Left ventricle myocardium inferior (tissue), 1 donor: ENCODE data around the gene H3-3A. TPM values are rescaled to one million over a fixed set of nuclear protein-coding genes. Genes with fewer than 3 reads are reported as not detected.

Experiments
- DNase-seq: peaks from one replicate; pipeline ENCODE4 v3.0.0-alpha.2; 2020
- H3K27ac ChIP-seq: fragments of 200-600 bp; replicated peaks from 2 replicates; pipeline ENCODE4 v1.8.0; 2021
- H3K27me3 ChIP-seq: fragments of 200-600 bp; 2 replicates; pipeline ENCODE4 v1.8.0; 2021; ENCODE audit warnings: low read depth
- H3K36me3 ChIP-seq: fragments of 200-600 bp; 2 replicates; pipeline ENCODE4 v1.8.0; 2021
- H3K4me1 ChIP-seq: fragments of 200-600 bp; 2 replicates; pipeline ENCODE4 v1.8.0; 2021
- H3K4me3 ChIP-seq: fragments of 200-600 bp; 2 replicates; pipeline ENCODE4 v1.8.0; 2021; ENCODE audit warnings: mild to moderate bottlenecking, moderate library complexity
- H3K9me3 ChIP-seq: fragments of 200-600 bp; replicated peaks from 2 replicates; pipeline ENCODE4 v1.8.0; 2021
- CTCF ChIP-seq: fragments of 200-600 bp; IDR thresholded peaks from 2 replicates; pipeline ENCODE4 v1.8.0; 2021; ENCODE audit warnings: antibody characterized with exemption, mild to moderate bottlenecking, borderline replicate concordance
- intact Hi-C: fragments of 100-400 bp; cut with micrococcal nuclease; formaldehyde crosslinking; loops from one replicate; pipeline ENCODE4 v1.11.0; 2022
- total RNA-seq: library from RNA; stranded (reverse); fragmentation: NEBNext Ultra II Directional; extraction: Animal tissue kit (Norgen Biotek cat#: 25700); gene quantifications from one replicate; pipeline ENCODE4 v1.2.1, GENCODE V29; 2021
- donor health status: DM: no; HTN: yes; CAD: no; lungs with severe emphysema.

H3-3A gene
- total RNA-seq, 1 donor from 2014 or later = 324 TPM

GRCh38 chr1:226108935-226109828 is 46.7 kb downstream of the H3-3A start:
- Histone ChIP-seq H3K27ac (peak overlapping the region; percentile 99), H3K9me3 (no peaks in the 10 kb centered on the region), H3K4me3 (peak overlapping the region; percentile 70), H3K27me3 (no peaks in the 10 kb centered on the region), H3K36me3 (no peaks in the 10 kb centered on the region), H3K4me1 (peaks cover 42% of the 10 kb centered on the region)
- DNase-seq = peak; percentile 34
- intact Hi-C loops = no loop called here
- TF ChIP-seq CTCF = no peak

GRCh38 chr1:226109829-226110248 is 47.3 kb downstream of the H3-3A start:
- peak; percentile 92 for DNase-seq

GRCh38 chr1:226110249-226111097 is 48.0 kb downstream of the H3-3A start:
- Histone ChIP-seq H3K27me3 (no peaks in the 10 kb centered on the region), H3K27ac (peak overlapping the region; percentile 99), H3K4me1 (peaks cover 42% of the 10 kb centered on the region), H3K36me3 (no peaks in the 10 kb centered on the region), H3K4me3 (peak overlapping the region; percentile 70), H3K9me3 (no peaks in the 10 kb centered on the region)
- intact Hi-C loops = no loop called here
- DNase-seq = peak; percentile 75
- no peak for TF ChIP-seq CTCF

More at GRCh38 chr1:226109829-226110248, 47.3 kb downstream of the H3-3A start:
- H3K9me3 ChIP-seq = no peaks in the 10 kb centered on the region
- no peaks in the 10 kb centered on the region for H3K27me3 ChIP-seq
- H3K4me3 ChIP-seq = peak overlapping the region; percentile 70
- TF ChIP-seq CTCF = peak; percentile 43
- peaks cover 42% of the 10 kb centered on the region for H3K4me1 ChIP-seq
- peak overlapping the region; percentile 99 for H3K27ac ChIP-seq
- no peaks in the 10 kb centered on the region for H3K36me3 ChIP-seq
- intact Hi-C loops = no loop called here

- H3K27me3 ChIP-seq = no peaks in the 10 kb centered on the region
- no peak for TF ChIP-seq CTCF
- H3K4me1 ChIP-seq = peaks cover 42% of the 10 kb centered on the region
- intact Hi-C loops = no loop called here
- no peaks in the 10 kb centered on the region for H3K9me3 ChIP-seq
- no peak for DNase-seq
- peak overlapping the region; percentile 70 for H3K4me3 ChIP-seq
- peak overlapping the region; percentile 99 for H3K27ac ChIP-seq
- no peaks in the 10 kb centered on the region for H3K36me3 ChIP-seq
Observed at GRCh38 chr1:226111098-226111882, 48.8 kb downstream of the H3-3A start.

GRCh38 chr1:226111883-226112261 is 49.4 kb downstream of the H3-3A start:
- no peak for TF ChIP-seq CTCF
- peak overlapping the region; percentile 99 for H3K27ac ChIP-seq
- no peaks in the 10 kb centered on the region for H3K9me3 ChIP-seq
- no peaks in the 10 kb centered on the region for H3K36me3 ChIP-seq
- peaks cover 42% of the 10 kb centered on the region for H3K4me1 ChIP-seq
- H3K27me3 ChIP-seq = no peaks in the 10 kb centered on the region
- intact Hi-C loops = no loop called here
- H3K4me3 ChIP-seq = no peak overlapping the region
- DNase-seq = no peak
